PFSK-1 (cell line): ENCODE results near the gene RAB7A.

ENCODE experiments used
- FOXP2 ChIP-seq: optimal IDR thresholded peaks from 2 replicates; pipeline ENCODE3; 2011; ENCODE audit warnings: borderline replicate concordance, control low read depth, inconsistent platforms; ENCODE audit not compliant: insufficient read depth; ENCODE audit errors: extremely low read length, extremely low read depth
- POLR2AphosphoS5 ChIP-seq: IDR thresholded peaks from 2 replicates; pipeline ENCODE4 v1.6.1; 2012; ENCODE audit warnings: low read depth, mild to moderate bottlenecking, control low read depth, low read length, moderate library complexity
- REST ChIP-seq, 2 experiments: IDR thresholded peaks; 2 replicates each; pipeline versions ENCODE4 v1.6.1 to v1.8.0; 2011 to 2012; ENCODE audit warnings: low read depth in 2 of 2, low read length in 2 of 2, control low read depth in 1 of 2, inconsistent platforms in 1 of 2, mild to moderate bottlenecking in 1 of 2, moderate library complexity in 1 of 2; ENCODE audit not compliant: insufficient read depth in 1 of 2
- SIN3A ChIP-seq: IDR thresholded peaks from 2 replicates; pipeline ENCODE4 v1.6.1; 2012; ENCODE audit warnings: mild to moderate bottlenecking, low read length, moderate library complexity, borderline replicate concordance; ENCODE audit not compliant: insufficient read depth
- TAF1 ChIP-seq: IDR thresholded peaks from 2 replicates; pipeline ENCODE4 v1.6.1; 2012; ENCODE audit warnings: low read length, control low read depth, borderline replicate concordance; ENCODE audit not compliant: insufficient read depth

DNA sequence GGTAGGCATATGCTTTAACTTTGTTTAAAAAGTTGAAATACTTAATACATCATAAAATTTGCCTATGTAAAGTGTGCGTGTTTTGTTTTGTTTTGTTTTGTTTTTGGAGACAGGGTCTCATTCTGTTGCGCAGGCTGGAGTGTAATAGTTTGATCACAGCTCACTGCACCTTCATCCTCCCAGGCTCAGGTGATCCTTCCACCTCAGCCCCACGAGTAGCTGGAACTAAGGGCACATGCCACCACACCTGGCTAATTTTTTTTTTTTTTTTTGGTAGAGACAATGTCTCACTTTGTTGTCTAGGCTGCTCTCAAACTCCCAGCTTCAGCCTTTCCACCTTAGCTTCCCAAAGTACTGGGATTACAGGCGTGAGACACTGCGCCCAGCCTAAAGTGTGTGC is 42.5 kb downstream of the RAB7A start:
- TF ChIP-seq POLR2AphosphoS5 = no peak
- TF ChIP-seq SIN3A = no peak
- no peak for TF ChIP-seq TAF1
- TF ChIP-seq REST (IDR thresholded peaks at IDR 0.05; ENCODE audit: insufficient read depth in 1 of 2, low read depth in 2 of 2, low read length in 2 of 2) = no peak
- TF ChIP-seq FOXP2 = no peak
